GM18858 (cell line): Measurements from ENCODE around the gene TCP11L2.

Source experiments
- ATAC-seq: cut with Tn5 transposase; IDR thresholded peaks from one replicate; pipeline ENCODE4 v1.9.1; 2021; ENCODE audit not compliant: unreplicated experiment

TCP11L2 gene

GRCh38 chr12:106389151-106389550 is 86.6 kb downstream of the TCP11L2 start:
- ATAC-seq, result no peak

GRCh38 chr12:106392759-106393158 is 90.2 kb downstream of the TCP11L2 start:
- ATAC-seq, result no peak
